MM.1S (cell line): ENCODE results near the gene OTOP2.

Experiments
- DNase-seq: peaks from one replicate; pipeline ENCODE4 v3.0.0-alpha.2; 2015
- H2AFZ ChIP-seq: fragments of 300-600 bp; sonication (generic); 2 replicates; pipeline ENCODE4 v1.6.0; 2016; ENCODE audit warnings: antibody characterized with exemption, low read length
- H3F3A ChIP-seq: fragments of 300-600 bp; sonication (generic); 2 replicates; pipeline ENCODE4 v1.6.1; 2016; ENCODE audit warnings: mild to moderate bottlenecking, antibody characterized with exemption, low read length, moderate library complexity, mixed read lengths; ENCODE audit not compliant: insufficient read depth
- H3K27ac ChIP-seq: fragments of 300-600 bp; sonication (generic); 2 replicates; pipeline ENCODE4 v1.5.1; 2016; ENCODE audit warnings: mild to moderate bottlenecking, low read length
- H3K27me3 ChIP-seq: fragments of 300-600 bp; sonication (generic); replicated peaks from 2 replicates; pipeline ENCODE4 v1.6.0; 2016; ENCODE audit warnings: low read length; ENCODE audit not compliant: insufficient read depth
- H3K36me3 ChIP-seq: fragments of 300-600 bp; sonication (generic); replicated peaks from 2 replicates; pipeline ENCODE4 v1.6.1; 2016; ENCODE audit warnings: mild to moderate bottlenecking, low read length, mixed read lengths; ENCODE audit not compliant: insufficient read depth
- H3K4me1 ChIP-seq: fragments of 300-600 bp; sonication (generic); 2 replicates; pipeline ENCODE4 v1.6.1; 2016; ENCODE audit warnings: low read length, mixed read lengths
- H3K4me2 ChIP-seq: fragments of 300-600 bp; sonication (generic); 2 replicates; pipeline ENCODE4 v1.6.0; 2016; ENCODE audit warnings: low read depth, low read length
- H3K4me3 ChIP-seq: fragments of 300-600 bp; sonication (generic); 2 replicates; pipeline ENCODE4 v1.5.1; 2016; ENCODE audit warnings: low read length, mixed read lengths
- H3K79me2 ChIP-seq: fragments of 300-600 bp; sonication (generic); 2 replicates; pipeline ENCODE4 v1.6.1; 2016; ENCODE audit warnings: mixed run types, low read length, mixed read lengths
- H3K9ac ChIP-seq: fragments of 300-600 bp; sonication (generic); 2 replicates; pipeline ENCODE4 v1.6.1; 2016; ENCODE audit warnings: low read length, mixed read lengths
- H3K9me2 ChIP-seq: fragments of 300-600 bp; sonication (generic); replicated peaks from 2 replicates; pipeline ENCODE4 v1.6.1; 2016; ENCODE audit warnings: mild to moderate bottlenecking, low read length, mixed read lengths; ENCODE audit not compliant: insufficient read depth
- H3K9me3 ChIP-seq: fragments of 300-600 bp; sonication (generic); replicated peaks from 2 replicates; pipeline ENCODE4 v1.6.1; 2016; ENCODE audit warnings: mild to moderate bottlenecking, low read length, mixed read lengths; ENCODE audit not compliant: insufficient read depth
- H4K20me1 ChIP-seq: fragments of 300-600 bp; sonication (generic); 2 replicates; pipeline ENCODE4 v1.6.1; 2016; ENCODE audit warnings: mild to moderate bottlenecking, low read length, moderate library complexity, mixed read lengths; ENCODE audit not compliant: insufficient read depth
- CTCF ChIP-seq: fragments of 300-600 bp; sonication (generic); IDR thresholded peaks from 2 replicates; pipeline ENCODE4 v1.5.1; 2016; ENCODE audit warnings: antibody characterized with exemption, low read length, mixed read lengths
- EZH2 ChIP-seq: fragments of 300-600 bp; sonication (generic); optimal IDR thresholded peaks from 2 replicates; pipeline ENCODE3; 2017; ENCODE audit warnings: low read depth, mild to moderate bottlenecking, antibody characterized with exemption, low read length, mixed read lengths
- EZH2phosphoT487 ChIP-seq: fragments of 300-600 bp; sonication (generic); IDR thresholded peaks from 2 replicates; pipeline ENCODE4 v1.6.1; 2018; ENCODE audit warnings: antibody characterized with exemption, low read length

Gene OTOP2

GRCh38 chr17:74946641-74947040 lies 22.6 kb downstream of the OTOP2 start:
- Histone ChIP-seq H3K27me3 (peaks cover 86% of the 10 kb centered on the region), H3K4me1 (peaks cover 7% of the 10 kb centered on the region; the same call in 1 of the 2 replicates), H3K27ac (no peak overlapping the region), H3K9ac (no peak overlapping the region), H4K20me1 (no peaks in the 10 kb centered on the region), H3K9me2 (no peaks in the 10 kb centered on the region), H3K4me3 (no peak overlapping the region), H3K9me3 (no peaks in the 10 kb centered on the region), H3K79me2 (no peaks in the 10 kb centered on the region), H3K36me3 (no peaks in the 10 kb centered on the region), H2AFZ (no peak overlapping the region), H3K4me2 (no peak overlapping the region), H3F3A (no peaks in the 10 kb centered on the region)
- DNase-seq, result no peak
- no peak for TF ChIP-seq EZH2
- no peak for TF ChIP-seq CTCF
- TF ChIP-seq EZH2phosphoT487, result no peak

- H3K4me1 ChIP-seq, result peaks cover 7% of the 10 kb centered on the region; the same call in 1 of the 2 replicates
- peaks cover 84% of the 10 kb centered on the region for H3K27me3 ChIP-seq
- no peaks in the 10 kb centered on the region for H3K36me3 ChIP-seq
- no peaks in the 10 kb centered on the region for H3K79me2 ChIP-seq
- H3K4me3 ChIP-seq, result no peak overlapping the region
- H3K9me3 ChIP-seq, result no peaks in the 10 kb centered on the region
- H3K9ac ChIP-seq, result no peak overlapping the region
- no peak overlapping the region for H2AFZ ChIP-seq
- H3K4me2 ChIP-seq, result no peak overlapping the region
- no peak overlapping the region for H3K27ac ChIP-seq
- TF ChIP-seq CTCF (no peak), EZH2phosphoT487 (no peak), EZH2 (no peak)
- H3K9me2 ChIP-seq, result no peaks in the 10 kb centered on the region
- H3F3A ChIP-seq, result no peaks in the 10 kb centered on the region
- no peak for DNase-seq
- no peaks in the 10 kb centered on the region for H4K20me1 ChIP-seq
These were observed 23.1 kb downstream of the OTOP2 start for GRCh38 chr17:74947041-74947754.

- no peak for DNase-seq
These were observed 25.5 kb downstream of the OTOP2 start for GRCh38 chr17:74949455-74950115.

More at GRCh38 chr17:74949455-74950115, 25.5 kb downstream of the OTOP2 start:
- no peaks in the 10 kb centered on the region for H3K79me2 ChIP-seq
- no peak overlapping the region for H3K4me2 ChIP-seq
- no peaks in the 10 kb centered on the region for H3K9me2 ChIP-seq
- no peak overlapping the region for H3K4me3 ChIP-seq
- H3F3A ChIP-seq, result no peaks in the 10 kb centered on the region
- no peaks in the 10 kb centered on the region for H3K9me3 ChIP-seq
- H3K36me3 ChIP-seq, result no peaks in the 10 kb centered on the region
- peaks cover 7% of the 10 kb centered on the region; the same call in 1 of the 2 replicates for H3K4me1 ChIP-seq
- H4K20me1 ChIP-seq, result no peaks in the 10 kb centered on the region
- H2AFZ ChIP-seq, result no peak overlapping the region
- H3K9ac ChIP-seq, result no peak overlapping the region
- TF ChIP-seq EZH2, result no peak
- TF ChIP-seq CTCF, result no peak
- TF ChIP-seq EZH2phosphoT487, result no peak
- H3K27ac ChIP-seq, result no peak overlapping the region
- H3K27me3 ChIP-seq, result peaks cover 86% of the 10 kb centered on the region
